ENCODE data around the gene CDCA4. TPM values are rescaled to one million over a fixed set of nuclear protein-coding genes. Genes with fewer than 3 reads are reported as not detected.

The CDCA4 gene
- total RNA-seq, 1 donor from 2014 or later: 50.8 TPM

DNA sequence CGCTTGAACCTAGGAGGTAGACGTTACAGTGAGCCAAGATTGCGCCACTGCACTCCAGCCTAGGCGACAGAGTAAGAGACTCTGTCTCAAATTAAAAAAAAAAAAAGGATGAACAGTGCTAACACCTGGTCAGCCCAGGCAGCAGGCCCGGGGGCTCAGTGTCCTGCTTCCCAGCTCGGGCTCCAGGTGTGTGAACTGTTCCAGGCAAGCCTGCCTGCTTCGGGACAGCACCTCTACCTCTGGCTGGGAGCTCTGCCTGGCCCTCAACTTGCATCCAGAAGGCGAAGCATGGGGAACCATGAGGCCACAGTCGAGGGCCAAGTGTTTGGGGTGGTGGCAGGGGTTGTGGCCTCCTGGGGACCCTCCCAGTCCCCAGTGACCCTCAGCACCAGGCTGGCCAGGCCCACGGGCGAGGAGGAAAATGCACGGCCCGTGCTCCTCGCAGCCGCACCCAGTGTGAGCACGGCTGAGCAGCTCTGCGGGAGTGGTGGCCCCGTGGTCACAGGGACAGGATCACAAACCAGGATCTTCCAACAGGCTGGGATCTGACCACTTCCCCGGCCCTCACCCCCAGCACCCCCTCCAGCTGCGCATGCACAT lies 15.5 kb downstream of the CDCA4 start:
- H3K27me3 ChIP-seq (ENCODE audit: control insufficient read depth, insufficient read depth, low read length): no peaks in the 10 kb centered on the region
- TF ChIP-seq, protein P1, sequence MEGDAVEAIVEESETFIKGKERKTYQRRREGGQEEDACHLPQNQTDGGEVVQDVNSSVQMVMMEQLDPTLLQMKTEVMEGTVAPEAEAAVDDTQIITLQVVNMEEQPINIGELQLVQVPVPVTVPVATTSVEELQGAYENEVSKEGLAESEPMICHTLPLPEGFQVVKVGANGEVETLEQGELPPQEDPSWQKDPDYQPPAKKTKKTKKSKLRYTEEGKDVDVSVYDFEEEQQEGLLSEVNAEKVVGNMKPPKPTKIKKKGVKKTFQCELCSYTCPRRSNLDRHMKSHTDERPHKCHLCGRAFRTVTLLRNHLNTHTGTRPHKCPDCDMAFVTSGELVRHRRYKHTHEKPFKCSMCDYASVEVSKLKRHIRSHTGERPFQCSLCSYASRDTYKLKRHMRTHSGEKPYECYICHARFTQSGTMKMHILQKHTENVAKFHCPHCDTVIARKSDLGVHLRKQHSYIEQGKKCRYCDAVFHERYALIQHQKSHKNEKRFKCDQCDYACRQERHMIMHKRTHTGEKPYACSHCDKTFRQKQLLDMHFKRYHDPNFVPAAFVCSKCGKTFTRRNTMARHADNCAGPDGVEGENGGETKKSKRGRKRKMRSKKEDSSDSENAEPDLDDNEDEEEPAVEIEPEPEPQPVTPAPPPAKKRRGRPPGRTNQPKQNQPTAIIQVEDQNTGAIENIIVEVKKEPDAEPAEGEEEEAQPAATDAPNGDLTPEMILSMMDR (IDR thresholded peaks at IDR 0.05; ENCODE audit: insufficient read depth, low read length, severe bottlenecking): no peak
- peaks cover 9% of the 10 kb centered on the region for H3K36me3 ChIP-seq (ENCODE audit: control insufficient read depth, insufficient read depth, low read length)
- DNase-seq (ENCODE audit: low read depth) (no peak), FAIRE-seq (no peak)
- H3K4me3 ChIP-seq (ENCODE audit: low read depth, low read length): no peak overlapping the region

DNA sequence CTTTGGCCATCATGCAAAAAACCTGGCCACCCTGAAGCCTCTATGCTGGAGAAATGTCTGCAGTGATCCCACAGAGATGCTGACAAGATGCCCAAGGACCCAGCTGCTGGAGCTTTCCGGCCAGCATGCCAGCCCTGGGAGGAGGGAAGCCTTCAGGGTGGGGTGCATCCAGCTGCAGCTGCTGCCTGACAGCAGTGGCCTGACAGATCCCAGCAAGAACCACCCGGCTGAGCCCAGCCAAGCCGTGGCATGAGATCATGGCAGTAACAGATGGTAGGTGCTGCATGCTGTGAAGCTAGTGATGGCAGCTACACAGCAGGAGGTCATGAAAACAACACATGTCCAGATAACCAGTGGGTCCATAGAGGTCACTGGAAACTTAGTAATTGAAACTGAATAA lies 21.5 kb downstream of the CDCA4 start:
- no peaks in the 10 kb centered on the region for H3K27me3 ChIP-seq (ENCODE audit: control insufficient read depth, insufficient read depth, low read length)
- H3K4me3 ChIP-seq (ENCODE audit: low read depth, low read length): no peak overlapping the region
- FAIRE-seq (no peak), DNase-seq (ENCODE audit: low read depth) (no peak)
- H3K36me3 ChIP-seq (ENCODE audit: control insufficient read depth, insufficient read depth, low read length): peaks cover 7% of the 10 kb centered on the region
- TF ChIP-seq, protein P1 (IDR thresholded peaks at IDR 0.05; ENCODE audit: insufficient read depth, low read length, severe bottlenecking): no peak

DNA sequence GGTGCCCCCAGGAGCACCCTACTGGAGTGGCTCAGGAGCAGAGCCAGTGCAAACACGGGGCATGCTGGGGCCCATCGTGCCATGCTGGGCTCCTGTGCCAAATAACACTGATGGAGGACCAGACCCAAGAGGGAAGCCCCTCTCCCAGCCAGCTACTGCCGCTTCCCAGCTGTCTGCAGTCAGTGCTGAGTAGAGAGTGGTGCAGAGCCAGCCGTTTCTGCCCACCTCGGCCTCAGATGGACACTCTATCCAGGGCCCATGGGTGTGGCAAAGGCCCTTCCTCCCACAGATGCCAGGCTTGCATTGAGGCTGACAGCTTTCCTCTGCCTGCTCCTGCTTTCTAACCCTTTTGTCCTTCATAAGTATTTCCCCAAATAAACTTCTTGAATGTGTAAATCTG lies 22.1 kb downstream of the CDCA4 start:
- no peak for FAIRE-seq
- TF ChIP-seq, protein P1 (IDR thresholded peaks at IDR 0.05; ENCODE audit: insufficient read depth, low read length, severe bottlenecking): no peak
- Histone ChIP-seq H3K36me3 (ENCODE audit: control insufficient read depth, insufficient read depth, low read length) (peaks cover 8% of the 10 kb centered on the region), H3K4me3 (ENCODE audit: low read depth, low read length) (no peak overlapping the region), H3K27me3 (ENCODE audit: control insufficient read depth, insufficient read depth, low read length) (no peaks in the 10 kb centered on the region)
- no peak for DNase-seq (ENCODE audit: low read depth)

DNA sequence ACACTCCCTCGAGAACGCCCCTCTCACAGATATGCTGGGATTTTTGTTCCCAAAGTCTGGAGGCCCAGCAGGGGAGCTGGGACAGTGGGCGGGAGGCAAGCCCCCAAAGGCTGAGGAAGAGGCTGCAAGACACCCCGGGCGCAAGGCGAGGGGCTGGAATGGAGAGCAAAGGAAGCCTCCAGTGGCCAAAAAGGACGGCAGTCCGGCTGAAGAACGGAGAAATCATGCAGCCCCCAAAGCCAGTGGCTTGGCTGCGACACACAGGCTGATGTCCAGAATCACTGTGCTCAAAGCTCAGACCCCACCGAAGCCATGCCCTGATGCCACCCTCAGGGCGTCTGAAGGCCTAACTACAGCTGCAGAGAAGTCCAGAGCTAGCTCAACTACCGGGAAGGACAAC lies 24.4 kb downstream of the CDCA4 start:
- no peak for FAIRE-seq
- no peak overlapping the region for H3K4me3 ChIP-seq (ENCODE audit: low read depth, low read length)
- DNase-seq (ENCODE audit: low read depth): no peak
- peaks cover 14% of the 10 kb centered on the region for H3K36me3 ChIP-seq (ENCODE audit: control insufficient read depth, insufficient read depth, low read length)
- no peaks in the 10 kb centered on the region for H3K27me3 ChIP-seq (ENCODE audit: control insufficient read depth, insufficient read depth, low read length)
- TF ChIP-seq, protein P1 (IDR thresholded peaks at IDR 0.05; ENCODE audit: insufficient read depth, low read length, severe bottlenecking): no peak

DNA sequence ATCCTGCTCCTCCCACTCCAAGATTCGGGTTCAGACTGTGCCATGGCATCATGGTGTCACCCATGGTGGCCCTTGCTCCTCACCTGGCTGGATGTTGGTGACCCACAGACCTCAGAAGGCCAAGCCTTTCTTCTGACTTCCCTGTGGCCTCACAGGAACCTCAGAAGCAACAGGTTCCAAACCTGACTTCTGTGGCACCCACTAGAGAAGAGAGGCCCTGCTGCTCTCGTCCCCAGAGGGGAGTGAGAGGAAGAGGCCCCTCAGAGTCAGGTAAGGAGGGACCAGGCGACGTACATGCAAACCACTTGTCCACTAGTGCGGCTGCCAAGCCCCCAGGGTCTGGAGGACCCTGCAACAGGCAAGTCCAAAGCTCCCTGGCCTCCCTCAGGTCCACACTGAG lies 24.9 kb downstream of the CDCA4 start:
- no peaks in the 10 kb centered on the region for H3K27me3 ChIP-seq (ENCODE audit: control insufficient read depth, insufficient read depth, low read length)
- no peak overlapping the region for H3K4me3 ChIP-seq (ENCODE audit: low read depth, low read length)
- DNase-seq (ENCODE audit: low read depth): no peak
- H3K36me3 ChIP-seq (ENCODE audit: control insufficient read depth, insufficient read depth, low read length): peaks cover 14% of the 10 kb centered on the region
- peak; percentile 66 for FAIRE-seq
- TF ChIP-seq, protein P1 (IDR thresholded peaks at IDR 0.05; ENCODE audit: insufficient read depth, low read length, severe bottlenecking): no peak

DNA sequence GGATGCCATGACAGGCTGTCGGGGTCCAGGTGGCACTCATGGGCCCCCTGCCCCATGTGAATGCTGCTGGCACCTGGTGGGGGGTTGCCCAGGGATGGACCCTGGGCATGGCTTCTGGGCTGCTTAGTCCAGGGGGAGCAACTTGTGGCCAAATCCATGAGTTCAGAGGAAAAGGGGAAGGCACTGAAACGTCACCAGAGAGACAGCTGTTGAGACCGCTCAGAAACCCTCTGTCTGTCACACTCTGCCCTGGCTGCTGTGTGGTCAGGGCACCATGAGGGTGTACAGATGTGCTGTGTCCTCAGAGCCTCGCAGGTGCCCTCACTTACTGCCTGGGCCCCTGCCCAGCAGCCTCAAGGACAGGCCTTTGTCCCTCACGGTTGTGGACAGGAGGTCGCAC lies 25.9 kb downstream of the CDCA4 start:
- Histone ChIP-seq H3K36me3 (ENCODE audit: control insufficient read depth, insufficient read depth, low read length) (peaks cover 14% of the 10 kb centered on the region), H3K27me3 (ENCODE audit: control insufficient read depth, insufficient read depth, low read length) (no peaks in the 10 kb centered on the region), H3K4me3 (ENCODE audit: low read depth, low read length) (no peak overlapping the region)
- FAIRE-seq (no peak), DNase-seq (ENCODE audit: low read depth) (no peak)
- TF ChIP-seq, protein P1 (IDR thresholded peaks at IDR 0.05; ENCODE audit: insufficient read depth, low read length, severe bottlenecking): no peak
